Endodermal cell (in vitro differentiated cells): Measurements from ENCODE around the gene CADM1. TPM values are rescaled to one million over a fixed set of nuclear protein-coding genes. Genes with fewer than 3 reads are reported as not detected.

Experiments used
- DNase-seq: peaks from one replicate; pipeline ENCODE4 v3.0.0-alpha.2; 2017
- H3K27ac ChIP-seq: 2 replicates; pipeline ENCODE4 v1.5.1; 2013; ENCODE audit warnings: mild to moderate bottlenecking, low read depth, low read length, moderate library complexity
- H3K27me3 ChIP-seq: 2 replicates; pipeline ENCODE4 v1.6.1; 2013; ENCODE audit warnings: mild to moderate bottlenecking, low read length, moderate library complexity; ENCODE audit not compliant: insufficient read depth, control insufficient read depth, poor library complexity, severe bottlenecking
- H3K36me3 ChIP-seq: 2 replicates; pipeline ENCODE4 v1.7.0; 2013; ENCODE audit warnings: mild to moderate bottlenecking, low read length, moderate library complexity; ENCODE audit not compliant: control insufficient read depth, insufficient read depth
- H3K4me1 ChIP-seq: one replicate; pipeline ENCODE4 v1.7.0; 2013; ENCODE audit warnings: low read length; ENCODE audit not compliant: control insufficient read depth, insufficient read depth
- H3K4me3 ChIP-seq: 2 replicates; pipeline ENCODE4 v1.5.1; 2013; ENCODE audit warnings: mild to moderate bottlenecking, low read length, moderate library complexity
- H3K9ac ChIP-seq: 2 replicates; pipeline ENCODE4 v1.6.1; 2013; ENCODE audit warnings: mild to moderate bottlenecking, low read length, moderate library complexity; ENCODE audit not compliant: poor library complexity, severe bottlenecking; ENCODE audit errors: extremely low read depth
- H3K9me3 ChIP-seq: 2 replicates; pipeline ENCODE4 v1.6.1; 2013; ENCODE audit warnings: mild to moderate bottlenecking, low read length, moderate library complexity; ENCODE audit not compliant: control insufficient read depth
- H3K27ac Mint-ChIP-seq: 2 replicates; pipeline ENCODE4 v1.8.0; 2020; ENCODE audit warnings: mixed read lengths
- H3K27me3 Mint-ChIP-seq: 2 replicates; pipeline ENCODE4 v1.8.0; 2021; ENCODE audit warnings: mild to moderate bottlenecking, mixed read lengths; ENCODE audit not compliant: insufficient read depth
- H3K36me3 Mint-ChIP-seq: 2 replicates; pipeline ENCODE4 v1.8.0; 2020; ENCODE audit warnings: low read depth, mixed read lengths
- H3K4me1 Mint-ChIP-seq: 2 replicates; pipeline ENCODE4 v1.8.0; 2020; ENCODE audit warnings: mixed read lengths
- H3K4me3 Mint-ChIP-seq: 2 replicates; pipeline ENCODE4 v1.8.0; 2020; ENCODE audit warnings: mild to moderate bottlenecking, moderate library complexity, mixed read lengths
- H3K9me3 Mint-ChIP-seq: 2 replicates; pipeline ENCODE4 v1.8.0; 2020; ENCODE audit warnings: mild to moderate bottlenecking, mixed read lengths
- CTCF ChIP-seq: fragments of 200-600 bp; sonication (generic); conservative IDR thresholded peaks from 2 replicates; pipeline ENCODE4 v1.5.0; 2021; ENCODE audit warnings: antibody characterized with exemption, mild to moderate bottlenecking
- WGBS, 2 experiments: methylation state at CpG; one replicate each; pipeline versions ENCODE4 v1.1.5 to v1.1.7; 2013; ENCODE audit warnings: missing lambda C conversion rate in 2 of 2, mixed read lengths in 1 of 2; ENCODE audit not compliant: insufficient coverage in 1 of 2, insufficient read length in 1 of 2; 5-methylcytosine and 5-hydroxymethylcytosine counted together
- total RNA-seq, 2 donors: library from RNA; stranded (reverse); fragmentation: NEBNext Ultra II Directional in 1 of 2; extraction: Animal tissue kit (Norgen Biotek cat#: 25700) in 1 of 2; gene quantifications; 2 replicates in 1 of 2; 3 replicates in 1 of 2; pipeline ENCODE4 v1.2.1, GENCODE V29; 2021

CADM1 gene
- total RNA-seq, 2 donors from 2014 or later = 76.3 to 88.2 TPM

GRCh38 chr11:115523727-115524399, 19.6 kb upstream of the CADM1 start:
- no peak overlapping the region for H3K4me3 Mint-ChIP-seq
- H3K27me3 Mint-ChIP-seq = peaks cover 11% of the 10 kb centered on the region
- no peak for DNase-seq
- H3K9me3 Mint-ChIP-seq = no peaks in the 10 kb centered on the region
- Histone ChIP-seq H3K9ac (no peak overlapping the region), H3K4me3 (no peak overlapping the region), H3K4me1 (peaks cover 6% of the 10 kb centered on the region), H3K27me3 (peaks cover 19% of the 10 kb centered on the region), H3K9me3 (no peaks in the 10 kb centered on the region), H3K27ac (no peak overlapping the region), H3K36me3 (no peaks in the 10 kb centered on the region)
- TF ChIP-seq CTCF = no peak
- peaks cover 44% of the 10 kb centered on the region for H3K4me1 Mint-ChIP-seq
- no peak overlapping the region for H3K27ac Mint-ChIP-seq
- WGBS, 2 experiments = 90 to 94% methylated on average over 2 of the region's 2 CpGs
- H3K36me3 Mint-ChIP-seq = no peaks in the 10 kb centered on the region

GRCh38 chr11:115522302-115522701, 18.1 kb upstream of the CADM1 start:
- no peak for DNase-seq
- TF ChIP-seq CTCF = no peak
- peaks cover 36% of the 10 kb centered on the region for H3K4me1 Mint-ChIP-seq
- no peaks in the 10 kb centered on the region for H3K36me3 Mint-ChIP-seq
- Histone ChIP-seq H3K4me1 (peaks cover under 1% of the 10 kb centered on the region), H3K27me3 (peaks cover 19% of the 10 kb centered on the region), H3K4me3 (no peak overlapping the region), H3K36me3 (no peaks in the 10 kb centered on the region), H3K9me3 (no peaks in the 10 kb centered on the region), H3K9ac (no peak overlapping the region), H3K27ac (no peak overlapping the region)
- no peaks in the 10 kb centered on the region for H3K9me3 Mint-ChIP-seq
- peaks cover 16% of the 10 kb centered on the region for H3K27me3 Mint-ChIP-seq
- H3K27ac Mint-ChIP-seq = no peak overlapping the region
- H3K4me3 Mint-ChIP-seq = no peak overlapping the region
- WGBS, 2 experiments = 60 to 83% methylated on average over 2 to 3 of the region's 3 CpGs

- no peaks in the 10 kb centered on the region for H3K4me1 ChIP-seq
- H3K9ac ChIP-seq = no peak overlapping the region
- no peaks in the 10 kb centered on the region for H3K36me3 Mint-ChIP-seq
- no peak overlapping the region for H3K27ac Mint-ChIP-seq
- no peak for TF ChIP-seq CTCF
- H3K9me3 Mint-ChIP-seq = no peaks in the 10 kb centered on the region
- no peak overlapping the region for H3K4me3 ChIP-seq
- H3K36me3 ChIP-seq = no peaks in the 10 kb centered on the region
- peaks cover 36% of the 10 kb centered on the region for H3K4me1 Mint-ChIP-seq
- DNase-seq = no peak
- H3K27me3 Mint-ChIP-seq = peaks cover 16% of the 10 kb centered on the region
- WGBS, 2 experiments = 82 to 87% methylated on average over 2 to 4 of the region's 4 CpGs
- no peak overlapping the region for H3K27ac ChIP-seq
- peaks cover 19% of the 10 kb centered on the region for H3K27me3 ChIP-seq
- H3K9me3 ChIP-seq = no peaks in the 10 kb centered on the region
- H3K4me3 Mint-ChIP-seq = no peak overlapping the region
Observed at GRCh38 chr11:115521825-115522224, 17.6 kb upstream of the CADM1 start.
